ENCODE measurements around the gene ANKS1A. TPM values are rescaled to one million over a fixed set of nuclear protein-coding genes. Genes with fewer than 3 reads are reported as not detected.
"Not testable (repeated sequence)": the region's sequence is repeated elsewhere in the genome, so short reads cannot be mapped to it uniquely, and the experiment has no call there.

Gene ANKS1A
- total and polyA plus RNA-seq, 5 donors from 2014 or later = 1.4 to 10.6 (median 1.5) TPM

DNA sequence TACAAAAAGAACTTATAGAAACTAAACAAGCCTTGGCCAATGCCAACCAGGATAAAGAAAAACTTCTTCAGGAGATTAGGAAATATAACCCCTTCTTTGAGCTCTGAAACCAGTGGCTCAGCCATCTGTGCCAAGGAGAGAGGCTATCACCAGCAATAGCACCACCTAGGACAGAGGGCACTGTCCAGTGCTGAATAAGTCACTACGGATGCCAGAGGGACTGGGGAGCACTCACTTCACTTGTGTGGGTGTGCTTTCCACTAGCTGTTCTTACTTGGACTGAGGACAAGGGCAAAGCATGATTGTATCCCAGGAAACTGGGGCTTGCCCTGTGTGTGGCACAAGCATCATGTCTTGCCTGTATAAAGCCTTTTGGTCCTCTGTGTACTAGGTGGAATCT, 16.7 kb upstream of the ANKS1A start:
- peaks cover 62% of the 10 kb centered on the region for H3K36me3 ChIP-seq (ENCODE audit: control insufficient read depth, insufficient read depth, low read length)
- Mint-ChIP-seq H3K27ac (no peak overlapping the region), H3K27me3 (no peaks in the 10 kb centered on the region), H3K4me1 (peaks cover 0 to 4% (median under 1%) of the 10 kb centered on the region in 4 donors), H3K36me3 (peaks cover 26% of the 10 kb centered on the region), H3K9me3 (no peaks in the 10 kb centered on the region), H3K4me3 (no peak overlapping the region)
- no peaks in the 10 kb centered on the region for H3K9me3 ChIP-seq (ENCODE audit: control insufficient read depth in 2 of 2, low read length in 2 of 2)
- no peak overlapping the region for H3K4me3 ChIP-seq (ENCODE audit: low read depth, low read length)
- ATAC-seq (ENCODE audit: low read depth in 2 of 2) (no peak), DNase-seq (no peak)
- H3K4me1 ChIP-seq (ENCODE audit: control insufficient read depth, insufficient read depth, low read length, poor library complexity, severe bottlenecking) = no peaks in the 10 kb centered on the region
- no peaks in the 10 kb centered on the region for H3K27me3 ChIP-seq (ENCODE audit: control insufficient read depth, insufficient read depth, low read length)
- H3K27ac ChIP-seq (ENCODE audit: insufficient read depth, low read length, poor library complexity, severe bottlenecking) = no peak overlapping the region

DNA sequence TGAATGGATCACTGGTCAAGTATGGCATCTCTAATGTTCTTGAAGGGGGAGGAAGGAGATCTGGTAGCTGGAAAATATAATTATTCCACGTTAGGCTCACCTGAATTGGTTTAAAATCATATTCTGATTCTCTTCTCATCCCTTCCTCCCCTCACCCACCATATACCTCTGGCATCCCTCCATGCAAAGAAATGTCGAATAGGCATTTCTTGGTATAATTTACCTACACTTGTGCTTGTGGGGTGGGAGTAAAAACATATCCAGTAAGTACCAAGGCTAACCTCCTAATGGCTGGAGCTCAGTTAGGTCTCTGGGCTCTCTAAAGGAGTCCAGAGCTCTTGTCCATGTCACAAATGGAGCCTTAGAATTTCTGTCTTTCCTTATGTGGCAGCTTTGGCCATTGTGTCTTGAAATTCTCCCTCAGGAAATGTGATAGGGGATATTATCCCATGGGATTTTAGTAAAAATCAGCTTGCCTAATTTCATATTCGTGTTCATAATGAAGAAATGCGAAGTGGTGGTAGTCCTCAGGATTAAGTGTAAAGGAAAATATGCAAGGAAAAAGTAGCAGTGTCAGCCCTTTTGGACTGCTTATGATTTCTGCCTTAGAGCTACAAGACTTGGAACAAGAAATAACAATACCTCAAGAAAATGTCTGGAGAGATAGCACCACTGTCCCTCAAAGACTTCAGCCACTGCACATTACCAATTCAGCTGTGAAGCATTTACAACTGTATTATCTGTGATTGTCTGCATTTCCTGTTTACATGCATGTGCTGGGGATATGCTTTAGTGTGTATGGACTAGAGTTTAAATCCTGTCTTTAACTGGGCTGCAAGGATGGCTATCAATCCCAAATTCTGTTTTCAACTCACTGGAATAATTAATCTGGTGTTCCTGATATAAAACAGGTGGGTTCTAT, 13.5 kb upstream of the ANKS1A start:
- Histone ChIP-seq H3K4me1 (ENCODE audit: control insufficient read depth, insufficient read depth, low read length, poor library complexity, severe bottlenecking) (no peaks in the 10 kb centered on the region), H3K27ac (ENCODE audit: insufficient read depth, low read length, poor library complexity, severe bottlenecking) (no peak overlapping the region), H3K4me3 (ENCODE audit: low read depth, low read length) (no peak overlapping the region), H3K27me3 (ENCODE audit: control insufficient read depth, insufficient read depth, low read length) (no peaks in the 10 kb centered on the region), H3K9me3 (ENCODE audit: control insufficient read depth in 2 of 2, low read length in 2 of 2) (no peaks in the 10 kb centered on the region), H3K36me3 (ENCODE audit: control insufficient read depth, insufficient read depth, low read length) (peaks cover 88% of the 10 kb centered on the region)
- DNase-seq (no peak), ATAC-seq (ENCODE audit: low read depth in 2 of 2) (no peak)
- Mint-ChIP-seq H3K36me3 (peaks cover 28% of the 10 kb centered on the region), H3K9me3 (no peaks in the 10 kb centered on the region), H3K27ac (peak overlapping the region in 1 of 3 donors; percentile 25), H3K4me3 (peak overlapping the region in 1 of 4 donors; percentile 8), H3K27me3 (no peaks in the 10 kb centered on the region), H3K4me1 (peaks cover 0 to 2% (median 1%) of the 10 kb centered on the region in 4 donors)

DNA sequence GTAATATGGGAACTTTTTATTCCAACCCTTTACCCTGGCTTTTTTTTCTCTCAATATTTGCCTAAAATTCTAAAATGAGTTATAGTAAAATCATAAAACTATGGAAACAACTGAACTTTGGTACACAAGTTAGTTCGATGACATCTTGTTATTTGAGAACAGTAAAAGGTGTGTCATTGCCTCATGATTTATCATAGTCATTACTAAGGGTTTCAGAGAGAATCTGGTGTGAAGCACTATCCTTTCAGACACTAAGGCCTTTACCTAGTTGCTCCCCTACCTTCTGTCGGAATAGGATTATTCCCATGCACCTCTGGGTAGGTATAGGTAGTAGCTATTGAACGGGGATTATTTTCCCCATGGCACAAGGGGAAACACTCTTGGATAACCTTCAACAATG, 12.6 kb upstream of the ANKS1A start:
- Histone ChIP-seq H3K4me3 (ENCODE audit: low read depth, low read length) (no peak overlapping the region), H3K27ac (ENCODE audit: insufficient read depth, low read length, poor library complexity, severe bottlenecking) (no peak overlapping the region), H3K4me1 (ENCODE audit: control insufficient read depth, insufficient read depth, low read length, poor library complexity, severe bottlenecking) (no peaks in the 10 kb centered on the region), H3K36me3 (ENCODE audit: control insufficient read depth, insufficient read depth, low read length) (peaks cover 90% of the 10 kb centered on the region), H3K27me3 (ENCODE audit: control insufficient read depth, insufficient read depth, low read length) (no peaks in the 10 kb centered on the region), H3K9me3 (ENCODE audit: control insufficient read depth in 2 of 2, low read length in 2 of 2) (no peaks in the 10 kb centered on the region)
- Mint-ChIP-seq H3K27me3 (no peaks in the 10 kb centered on the region), H3K4me1 (peaks cover 0 to 6% (median 2%) of the 10 kb centered on the region in 4 donors), H3K4me3 (no peak overlapping the region), H3K36me3 (peaks cover 29% of the 10 kb centered on the region), H3K27ac (peak overlapping the region in 1 of 3 donors; percentile 15), H3K9me3 (no peaks in the 10 kb centered on the region)
- DNase-seq (no peak), ATAC-seq (ENCODE audit: low read depth in 2 of 2) (no peak)

DNA sequence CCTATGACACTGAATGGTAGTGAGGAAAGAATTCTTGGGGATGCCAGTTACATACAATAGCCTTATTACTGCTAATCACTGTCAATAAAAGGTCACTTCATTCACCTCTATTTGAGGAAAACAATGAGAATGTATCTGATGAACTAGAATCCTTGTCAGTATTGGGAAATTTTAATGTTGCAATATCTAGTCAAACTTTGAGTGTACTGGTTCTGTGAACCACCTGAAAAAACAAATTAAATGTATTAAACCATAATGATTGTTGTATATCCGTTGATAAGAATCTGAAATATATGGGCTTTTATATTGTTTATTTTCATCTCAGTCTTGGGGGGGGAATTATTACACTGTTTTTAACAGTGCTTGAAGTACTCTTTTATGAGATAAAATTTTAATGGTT, 11.8 kb upstream of the ANKS1A start:
- H3K27ac ChIP-seq (ENCODE audit: insufficient read depth, low read length, poor library complexity, severe bottlenecking) = no peak overlapping the region
- H3K4me3 Mint-ChIP-seq = no peak overlapping the region
- no peaks in the 10 kb centered on the region for H3K27me3 ChIP-seq (ENCODE audit: control insufficient read depth, insufficient read depth, low read length)
- ATAC-seq (ENCODE audit: low read depth in 2 of 2) (no peak), DNase-seq (no peak)
- no peaks in the 10 kb centered on the region for H3K9me3 Mint-ChIP-seq
- H3K27me3 Mint-ChIP-seq = no peaks in the 10 kb centered on the region
- H3K36me3 ChIP-seq (ENCODE audit: control insufficient read depth, insufficient read depth, low read length) = peaks cover 82% of the 10 kb centered on the region
- H3K4me1 Mint-ChIP-seq = peaks cover 0 to 6% (median 2%) of the 10 kb centered on the region in 4 donors
- peaks cover 26% of the 10 kb centered on the region for H3K36me3 Mint-ChIP-seq
- H3K9me3 ChIP-seq (ENCODE audit: control insufficient read depth in 2 of 2, low read length in 2 of 2) = no peaks in the 10 kb centered on the region
- H3K4me3 ChIP-seq (ENCODE audit: low read depth, low read length) = no peak overlapping the region
- H3K4me1 ChIP-seq (ENCODE audit: control insufficient read depth, insufficient read depth, low read length, poor library complexity, severe bottlenecking) = no peaks in the 10 kb centered on the region
- H3K27ac Mint-ChIP-seq = no peak overlapping the region

- peaks cover 27% of the 10 kb centered on the region for H3K36me3 Mint-ChIP-seq
- DNase-seq (no peak), ATAC-seq (ENCODE audit: low read depth in 2 of 2) (no peak)
- H3K4me3 ChIP-seq (ENCODE audit: low read depth, low read length) = no peak overlapping the region
- no peaks in the 10 kb centered on the region for H3K27me3 Mint-ChIP-seq
- no peaks in the 10 kb centered on the region for H3K4me1 ChIP-seq (ENCODE audit: control insufficient read depth, insufficient read depth, low read length, poor library complexity, severe bottlenecking)
- H3K36me3 ChIP-seq (ENCODE audit: control insufficient read depth, insufficient read depth, low read length) = peaks cover 77% of the 10 kb centered on the region
- no peak overlapping the region for H3K27ac Mint-ChIP-seq
- no peak overlapping the region for H3K27ac ChIP-seq (ENCODE audit: insufficient read depth, low read length, poor library complexity, severe bottlenecking)
- H3K9me3 Mint-ChIP-seq = no peaks in the 10 kb centered on the region
- no peaks in the 10 kb centered on the region for H3K9me3 ChIP-seq (ENCODE audit: control insufficient read depth in 2 of 2, low read length in 2 of 2)
- no peaks in the 10 kb centered on the region for H3K27me3 ChIP-seq (ENCODE audit: control insufficient read depth, insufficient read depth, low read length)
- H3K4me1 Mint-ChIP-seq = peaks cover 2 to 6% (median 4%) of the 10 kb centered on the region in 4 donors
- H3K4me3 Mint-ChIP-seq = no peak overlapping the region
Observed at GRCh38 chr6:34877869-34878485, 11.1 kb upstream of the ANKS1A start.

GRCh38 chr6:34884073-34884472, 5.0 kb upstream of the ANKS1A start:
- not testable (repeated sequence) for H3K27ac ChIP-seq (ENCODE audit: insufficient read depth, low read length, poor library complexity, severe bottlenecking); H3K27me3 Mint-ChIP-seq; H3K9me3 Mint-ChIP-seq; H3K4me3 ChIP-seq (ENCODE audit: low read depth, low read length); H3K9me3 ChIP-seq (ENCODE audit: control insufficient read depth in 2 of 2, low read length in 2 of 2); DNase-seq; ATAC-seq (ENCODE audit: low read depth in 2 of 2); H3K27me3 ChIP-seq (ENCODE audit: control insufficient read depth, insufficient read depth, low read length)
- Mint-ChIP-seq H3K4me3 (peak overlapping the region in 1 of 4 donors; percentile 80), H3K36me3 (peaks cover 39% of the 10 kb centered on the region), H3K4me1 (peaks cover 12 to 53% (median 33%) of the 10 kb centered on the region in 4 donors), H3K27ac (peak overlapping the region in 1 of 3 donors; percentile 70)
- peaks cover 25% of the 10 kb centered on the region for H3K4me1 ChIP-seq (ENCODE audit: control insufficient read depth, insufficient read depth, low read length, poor library complexity, severe bottlenecking)
- H3K36me3 ChIP-seq (ENCODE audit: control insufficient read depth, insufficient read depth, low read length) = peaks cover 36% of the 10 kb centered on the region

GRCh38 chr6:34884996-34885395, 4.1 kb upstream of the ANKS1A start:
- no peak overlapping the region for H3K27ac ChIP-seq (ENCODE audit: insufficient read depth, low read length, poor library complexity, severe bottlenecking)
- DNase-seq (no peak), ATAC-seq (ENCODE audit: low read depth in 2 of 2) (no peak)
- H3K27me3 Mint-ChIP-seq = peaks cover 7% of the 10 kb centered on the region
- peak overlapping the region in 3 of 4 donors; percentile 48 to 80 (median 74) for H3K4me3 Mint-ChIP-seq
- H3K27ac Mint-ChIP-seq = peak overlapping the region in 2 of 3 donors; percentile 48 to 66
- no peaks in the 10 kb centered on the region for H3K27me3 ChIP-seq (ENCODE audit: control insufficient read depth, insufficient read depth, low read length)
- H3K36me3 Mint-ChIP-seq = peaks cover 32% of the 10 kb centered on the region
- H3K4me1 Mint-ChIP-seq = peaks cover 16 to 59% (median 36%) of the 10 kb centered on the region in 4 donors
- H3K9me3 Mint-ChIP-seq = no peaks in the 10 kb centered on the region
- no peak overlapping the region for H3K4me3 ChIP-seq (ENCODE audit: low read depth, low read length)
- H3K9me3 ChIP-seq (ENCODE audit: control insufficient read depth in 2 of 2, low read length in 2 of 2) = no peaks in the 10 kb centered on the region
- peaks cover 27% of the 10 kb centered on the region for H3K36me3 ChIP-seq (ENCODE audit: control insufficient read depth, insufficient read depth, low read length)
- H3K4me1 ChIP-seq (ENCODE audit: control insufficient read depth, insufficient read depth, low read length, poor library complexity, severe bottlenecking) = peaks cover 30% of the 10 kb centered on the region
